DND-41 (cell line): ENCODE measurements around the gene RPS3.

Source experiments
- ATAC-seq: fragments of 200-7000 bp; cut with Tn5 transposase; 3 replicates; pipeline ENCODE4 v1.9.1; 2021; ENCODE audit warnings: low read depth; ENCODE audit not compliant: insufficient read depth
- DNase-seq: peaks from one replicate; pipeline ENCODE4 v3.0.0-alpha.2; 2020
- H2AFZ ChIP-seq: 2 replicates; pipeline ENCODE4 v1.6.0; 2012; ENCODE audit warnings: low read depth, low read length
- H3K27ac ChIP-seq: 2 replicates; pipeline ENCODE4 v1.5.1; 2012; ENCODE audit warnings: low read length, inconsistent platforms
- H3K27me3 ChIP-seq: fragments of 200-600 bp; sonication (generic); 2 replicates; pipeline ENCODE4 v1.6.0; 2012; ENCODE audit warnings: low read length, mild to moderate bottlenecking, inconsistent platforms; ENCODE audit not compliant: insufficient read depth, poor library complexity
- H3K36me3 ChIP-seq: 2 replicates; pipeline ENCODE4 v1.5.1; 2012; ENCODE audit warnings: low read length, inconsistent platforms; ENCODE audit not compliant: insufficient read depth
- H3K4me1 ChIP-seq: 2 replicates; pipeline ENCODE4 v1.5.1; 2012; ENCODE audit warnings: mild to moderate bottlenecking, low read length; ENCODE audit not compliant: insufficient read depth
- H3K4me2 ChIP-seq: 2 replicates; pipeline ENCODE4 v1.6.0; 2012; ENCODE audit warnings: mild to moderate bottlenecking, moderate library complexity, low read length, inconsistent platforms; ENCODE audit not compliant: insufficient read depth
- H3K4me3 ChIP-seq, 2 experiments: fragments of 200-600 bp in 1 of 2; shearing (Covaris generic) in 1 of 2; 2 replicates each; pipeline ENCODE4 v1.5.1; 2012 to 2016; ENCODE audit warnings: inconsistent platforms in 2 of 2, low read length in 2 of 2, mild to moderate bottlenecking in 2 of 2, low read depth in 1 of 2, moderate library complexity in 1 of 2
- H3K79me2 ChIP-seq: 2 replicates; pipeline ENCODE4 v1.6.0; 2012; ENCODE audit warnings: low read length, inconsistent platforms; ENCODE audit not compliant: insufficient read depth
- H3K9ac ChIP-seq: 2 replicates; pipeline ENCODE4 v1.6.0; 2012; ENCODE audit warnings: low read depth, mild to moderate bottlenecking, inconsistent platforms, low read length, moderate library complexity
- H3K9me3 ChIP-seq: 2 replicates; pipeline ENCODE4 v1.5.1; 2012; ENCODE audit warnings: low read length, moderate library complexity, mild to moderate bottlenecking, inconsistent platforms; ENCODE audit not compliant: insufficient read depth, severe bottlenecking
- H4K20me1 ChIP-seq: 2 replicates; pipeline ENCODE4 v1.6.0; 2012; ENCODE audit warnings: low read length; ENCODE audit not compliant: insufficient read depth
- CTCF ChIP-seq: IDR thresholded peaks from 2 replicates; pipeline ENCODE4 v1.5.1; 2012; ENCODE audit warnings: borderline replicate concordance, low read length, moderate library complexity, mild to moderate bottlenecking; ENCODE audit not compliant: poor library complexity, severe bottlenecking; ENCODE audit errors: extremely low read depth
- EZH2 ChIP-seq: IDR thresholded peaks from 3 replicates; pipeline ENCODE4 v1.6.1; 2012; ENCODE audit warnings: borderline replicate concordance, low read depth, mild to moderate bottlenecking, moderate library complexity, low read length, inconsistent platforms; ENCODE audit not compliant: severe bottlenecking

RPS3 gene

GRCh38 chr11:75445315-75445953 is 46.1 kb downstream of the RPS3 start:
- H3K27me3 ChIP-seq, result no peaks in the 10 kb centered on the region
- no peaks in the 10 kb centered on the region for H3K79me2 ChIP-seq
- no peaks in the 10 kb centered on the region for H3K9me3 ChIP-seq
- DNase-seq (peak; percentile 74), ATAC-seq (peak; percentile 91)
- H2AFZ ChIP-seq, result no peak overlapping the region
- H3K4me2 ChIP-seq, result no peak overlapping the region
- no peaks in the 10 kb centered on the region for H3K4me1 ChIP-seq
- H3K27ac ChIP-seq, result no peak overlapping the region
- H4K20me1 ChIP-seq, result no peaks in the 10 kb centered on the region; the same call in 1 of the 2 replicates
- TF ChIP-seq CTCF (peak; percentile 99), EZH2 (no peak)
- no peak overlapping the region for H3K4me3 ChIP-seq
- no peaks in the 10 kb centered on the region for H3K36me3 ChIP-seq
- no peak overlapping the region for H3K9ac ChIP-seq

DNA sequence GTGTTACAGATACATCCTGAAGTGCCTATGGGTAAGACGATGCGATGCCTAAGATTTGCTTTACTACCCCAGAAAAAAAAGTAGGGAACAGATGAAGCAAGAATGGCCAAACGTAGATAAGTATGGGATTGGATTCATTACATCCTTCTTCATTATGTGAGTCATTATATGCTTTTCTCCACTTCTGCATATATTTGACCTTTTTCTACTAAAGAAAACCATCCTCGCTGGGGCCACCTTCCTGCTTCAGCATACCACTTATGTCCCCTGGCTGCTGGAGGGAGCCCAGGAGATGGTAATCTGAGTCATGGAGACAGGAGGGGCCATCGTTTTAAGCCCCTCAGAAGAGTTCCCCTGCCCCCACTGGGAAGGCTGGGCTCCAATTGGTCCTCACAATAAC is 48.1 kb downstream of the RPS3 start:
- H3K9ac ChIP-seq, result no peak overlapping the region
- H3K79me2 ChIP-seq, result no peaks in the 10 kb centered on the region
- H3K4me1 ChIP-seq, result no peaks in the 10 kb centered on the region
- no peaks in the 10 kb centered on the region for H3K9me3 ChIP-seq
- no peak overlapping the region for H3K4me2 ChIP-seq
- ATAC-seq (no peak), DNase-seq (no peak)
- no peak overlapping the region for H3K27ac ChIP-seq
- H2AFZ ChIP-seq, result no peak overlapping the region
- no peak for TF ChIP-seq CTCF
- no peak for TF ChIP-seq EZH2
- no peak overlapping the region for H3K4me3 ChIP-seq
- H3K36me3 ChIP-seq, result no peaks in the 10 kb centered on the region
- no peaks in the 10 kb centered on the region for H3K27me3 ChIP-seq
- H4K20me1 ChIP-seq, result no peaks in the 10 kb centered on the region; the same call in 1 of the 2 replicates

GRCh38 chr11:75449271-75449670 is 50.0 kb downstream of the RPS3 start:
- no peak for DNase-seq
- H3K4me2 ChIP-seq, result no peak overlapping the region
- H3K79me2 ChIP-seq, result no peaks in the 10 kb centered on the region
- no peak overlapping the region for H2AFZ ChIP-seq
- H3K27me3 ChIP-seq, result no peaks in the 10 kb centered on the region
- no peaks in the 10 kb centered on the region for H3K36me3 ChIP-seq
- ATAC-seq, result no peak
- no peak overlapping the region for H3K27ac ChIP-seq
- no peak for TF ChIP-seq EZH2
- no peak for TF ChIP-seq CTCF
- H3K4me1 ChIP-seq, result no peaks in the 10 kb centered on the region
- no peaks in the 10 kb centered on the region for H3K9me3 ChIP-seq
- H3K9ac ChIP-seq, result no peak overlapping the region
- no peak overlapping the region for H3K4me3 ChIP-seq
- no peaks in the 10 kb centered on the region; the same call in 1 of the 2 replicates for H4K20me1 ChIP-seq
